HG02759 (cell line): ENCODE measurements around the gene GPX4.

Experiments used
- ATAC-seq: cut with Tn5 transposase; IDR thresholded peaks from one replicate; pipeline ENCODE4 v1.9.1; 2021; ENCODE audit warnings: mild to moderate bottlenecking, moderate library complexity; ENCODE audit not compliant: unreplicated experiment

Gene GPX4

GRCh38 chr19:1102407-1103131, 1.2 kb upstream of the GPX4 start:
- ATAC-seq, result no peak

GRCh38 chr19:1103132-1103707, 574 bp upstream of the GPX4 start:
- ATAC-seq, result no peak

GRCh38 chr19:1104311-1105007, 665 bp downstream of the GPX4 start:
- ATAC-seq, result peak; percentile 21

- no peak for ATAC-seq
Measured at GRCh38 chr19:1105008-1105872, 1.4 kb downstream of the GPX4 start.

GRCh38 chr19:1105873-1106840, 2.4 kb downstream of the GPX4 start:
- no peak for ATAC-seq

GRCh38 chr19:1106841-1107660, 3.3 kb downstream of the GPX4 start:
- ATAC-seq, result no peak

- ATAC-seq, result no peak
Measured at GRCh38 chr19:1107661-1108261, 4.0 kb downstream of the GPX4 start.

GRCh38 chr19:1108291-1109031, 4.7 kb downstream of the GPX4 start:
- no peak for ATAC-seq

GRCh38 chr19:1109032-1109551, 5.3 kb downstream of the GPX4 start:
- ATAC-seq, result no peak

- no peak for ATAC-seq
Measured at GRCh38 chr19:1109697-1110671, 6.2 kb downstream of the GPX4 start.

GRCh38 chr19:1110809-1111640, 7.2 kb downstream of the GPX4 start:
- no peak for ATAC-seq

- ATAC-seq, result no peak
Measured at GRCh38 chr19:1111641-1112267, 8.0 kb downstream of the GPX4 start.

GRCh38 chr19:1112268-1113029, 8.7 kb downstream of the GPX4 start:
- no peak for ATAC-seq
